Endodermal cell (in vitro differentiated cells): Measurements from ENCODE around the gene DPYSL3. TPM values are rescaled to one million over a fixed set of nuclear protein-coding genes. Genes with fewer than 3 reads are reported as not detected.

Source experiments
- DNase-seq: peaks from one replicate; pipeline ENCODE4 v3.0.0-alpha.2; 2017
- H3K27ac ChIP-seq: 2 replicates; pipeline ENCODE4 v1.5.1; 2013; ENCODE audit warnings: mild to moderate bottlenecking, low read depth, low read length, moderate library complexity
- H3K27me3 ChIP-seq: 2 replicates; pipeline ENCODE4 v1.6.1; 2013; ENCODE audit warnings: mild to moderate bottlenecking, low read length, moderate library complexity; ENCODE audit not compliant: insufficient read depth, control insufficient read depth, poor library complexity, severe bottlenecking
- H3K36me3 ChIP-seq: 2 replicates; pipeline ENCODE4 v1.7.0; 2013; ENCODE audit warnings: mild to moderate bottlenecking, low read length, moderate library complexity; ENCODE audit not compliant: control insufficient read depth, insufficient read depth
- H3K4me1 ChIP-seq: one replicate; pipeline ENCODE4 v1.7.0; 2013; ENCODE audit warnings: low read length; ENCODE audit not compliant: control insufficient read depth, insufficient read depth
- H3K4me3 ChIP-seq: 2 replicates; pipeline ENCODE4 v1.5.1; 2013; ENCODE audit warnings: mild to moderate bottlenecking, low read length, moderate library complexity
- H3K9ac ChIP-seq: 2 replicates; pipeline ENCODE4 v1.6.1; 2013; ENCODE audit warnings: mild to moderate bottlenecking, low read length, moderate library complexity; ENCODE audit not compliant: poor library complexity, severe bottlenecking; ENCODE audit errors: extremely low read depth
- H3K9me3 ChIP-seq: 2 replicates; pipeline ENCODE4 v1.6.1; 2013; ENCODE audit warnings: mild to moderate bottlenecking, low read length, moderate library complexity; ENCODE audit not compliant: control insufficient read depth
- H3K27ac Mint-ChIP-seq: 2 replicates; pipeline ENCODE4 v1.8.0; 2020; ENCODE audit warnings: mixed read lengths
- H3K27me3 Mint-ChIP-seq: 2 replicates; pipeline ENCODE4 v1.8.0; 2021; ENCODE audit warnings: mild to moderate bottlenecking, mixed read lengths; ENCODE audit not compliant: insufficient read depth
- H3K36me3 Mint-ChIP-seq: 2 replicates; pipeline ENCODE4 v1.8.0; 2020; ENCODE audit warnings: low read depth, mixed read lengths
- H3K4me1 Mint-ChIP-seq: 2 replicates; pipeline ENCODE4 v1.8.0; 2020; ENCODE audit warnings: mixed read lengths
- H3K4me3 Mint-ChIP-seq: 2 replicates; pipeline ENCODE4 v1.8.0; 2020; ENCODE audit warnings: mild to moderate bottlenecking, moderate library complexity, mixed read lengths
- H3K9me3 Mint-ChIP-seq: 2 replicates; pipeline ENCODE4 v1.8.0; 2020; ENCODE audit warnings: mild to moderate bottlenecking, mixed read lengths
- WGBS, 2 experiments: methylation state at CpG; one replicate each; pipeline versions ENCODE4 v1.1.5 to v1.1.7; 2013; ENCODE audit warnings: missing lambda C conversion rate in 2 of 2, mixed read lengths in 1 of 2; ENCODE audit not compliant: insufficient coverage in 1 of 2, insufficient read length in 1 of 2; 5-methylcytosine and 5-hydroxymethylcytosine counted together
- total RNA-seq, 2 donors: library from RNA; stranded (reverse); fragmentation: NEBNext Ultra II Directional in 1 of 2; extraction: Animal tissue kit (Norgen Biotek cat#: 25700) in 1 of 2; gene quantifications; 2 replicates in 1 of 2; 3 replicates in 1 of 2; pipeline ENCODE4 v1.2.1, GENCODE V29; 2021
- TF ChIP-seq, protein P1 (sequence below): fragments of 200-600 bp; sonication (generic); conservative IDR thresholded peaks from 2 replicates; pipeline ENCODE4 v1.5.0; 2021; ENCODE audit warnings: antibody characterized with exemption, mild to moderate bottlenecking

Gene DPYSL3
- total RNA-seq, 2 donors from 2014 or later, result 76.3 to 98.6 TPM

- Histone ChIP-seq H3K9me3 (no peaks in the 10 kb centered on the region), H3K4me3 (no peak overlapping the region), H3K27me3 (no peaks in the 10 kb centered on the region), H3K9ac (no peak overlapping the region), H3K27ac (no peak overlapping the region), H3K36me3 (no peaks in the 10 kb centered on the region), H3K4me1 (no peaks in the 10 kb centered on the region)
- whole genome bisulfite sequencing, 2 experiments, result 88 to 92% methylated on average over 4 of the region's 4 CpGs
- H3K36me3 Mint-ChIP-seq, result no peaks in the 10 kb centered on the region
- no peaks in the 10 kb centered on the region for H3K27me3 Mint-ChIP-seq
- no peak overlapping the region for H3K4me3 Mint-ChIP-seq
- no peak overlapping the region for H3K27ac Mint-ChIP-seq
- DNase-seq, result no peak
- peaks cover 9% of the 10 kb centered on the region for H3K4me1 Mint-ChIP-seq
- no peaks in the 10 kb centered on the region for H3K9me3 Mint-ChIP-seq
- TF ChIP-seq, protein P1, sequence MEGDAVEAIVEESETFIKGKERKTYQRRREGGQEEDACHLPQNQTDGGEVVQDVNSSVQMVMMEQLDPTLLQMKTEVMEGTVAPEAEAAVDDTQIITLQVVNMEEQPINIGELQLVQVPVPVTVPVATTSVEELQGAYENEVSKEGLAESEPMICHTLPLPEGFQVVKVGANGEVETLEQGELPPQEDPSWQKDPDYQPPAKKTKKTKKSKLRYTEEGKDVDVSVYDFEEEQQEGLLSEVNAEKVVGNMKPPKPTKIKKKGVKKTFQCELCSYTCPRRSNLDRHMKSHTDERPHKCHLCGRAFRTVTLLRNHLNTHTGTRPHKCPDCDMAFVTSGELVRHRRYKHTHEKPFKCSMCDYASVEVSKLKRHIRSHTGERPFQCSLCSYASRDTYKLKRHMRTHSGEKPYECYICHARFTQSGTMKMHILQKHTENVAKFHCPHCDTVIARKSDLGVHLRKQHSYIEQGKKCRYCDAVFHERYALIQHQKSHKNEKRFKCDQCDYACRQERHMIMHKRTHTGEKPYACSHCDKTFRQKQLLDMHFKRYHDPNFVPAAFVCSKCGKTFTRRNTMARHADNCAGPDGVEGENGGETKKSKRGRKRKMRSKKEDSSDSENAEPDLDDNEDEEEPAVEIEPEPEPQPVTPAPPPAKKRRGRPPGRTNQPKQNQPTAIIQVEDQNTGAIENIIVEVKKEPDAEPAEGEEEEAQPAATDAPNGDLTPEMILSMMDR, result no peak
Measured at GRCh38 chr5:147523069-147523468, 13.2 kb upstream of the DPYSL3 start.

DNA sequence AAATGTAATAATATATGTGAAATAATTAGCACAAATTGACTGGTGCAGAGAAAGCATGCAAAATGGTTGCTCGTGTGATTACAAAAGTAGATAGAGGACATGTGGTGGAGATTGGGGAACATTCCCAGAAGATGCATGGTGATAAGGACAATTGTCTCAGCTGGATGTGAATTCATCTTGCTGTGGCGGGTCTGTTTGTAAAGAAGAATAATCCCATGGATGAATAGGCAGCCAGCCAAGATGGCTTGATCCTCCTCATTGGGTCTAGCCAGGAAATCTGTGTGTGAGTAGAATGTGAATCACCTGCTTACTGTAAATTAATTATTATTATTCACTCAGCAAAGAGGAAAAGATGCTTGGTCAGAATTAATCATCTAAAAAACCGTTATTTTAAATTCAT is 12.6 kb upstream of the DPYSL3 start:
- TF ChIP-seq, protein P1, result no peak
- Histone ChIP-seq H3K27me3 (no peaks in the 10 kb centered on the region), H3K36me3 (no peaks in the 10 kb centered on the region), H3K4me3 (no peak overlapping the region), H3K9me3 (no peaks in the 10 kb centered on the region), H3K9ac (no peak overlapping the region), H3K4me1 (no peaks in the 10 kb centered on the region), H3K27ac (no peak overlapping the region)
- no peaks in the 10 kb centered on the region for H3K9me3 Mint-ChIP-seq
- peaks cover 9% of the 10 kb centered on the region for H3K4me1 Mint-ChIP-seq
- H3K27ac Mint-ChIP-seq, result no peak overlapping the region
- 71 to 74% methylated on average over 1 to 3 of the region's 3 CpGs for WGBS, 2 experiments
- H3K27me3 Mint-ChIP-seq, result no peaks in the 10 kb centered on the region
- H3K36me3 Mint-ChIP-seq, result no peaks in the 10 kb centered on the region
- H3K4me3 Mint-ChIP-seq, result no peak overlapping the region
- DNase-seq, result peak; percentile 45

- no peak overlapping the region for H3K9ac ChIP-seq
- no peak overlapping the region for H3K27ac ChIP-seq
- no peaks in the 10 kb centered on the region for H3K9me3 ChIP-seq
- H3K27me3 ChIP-seq, result no peaks in the 10 kb centered on the region
- 77% methylated on average over 1 of the region's 1 CpG; no CpG with 5 or more reads in 1 of the 2 experiments for whole genome bisulfite sequencing, 2 experiments
- no peaks in the 10 kb centered on the region for H3K4me1 ChIP-seq
- Mint-ChIP-seq H3K4me3 (no peak overlapping the region), H3K4me1 (peaks cover 9% of the 10 kb centered on the region), H3K27ac (no peak overlapping the region), H3K36me3 (no peaks in the 10 kb centered on the region), H3K27me3 (no peaks in the 10 kb centered on the region), H3K9me3 (no peaks in the 10 kb centered on the region)
- TF ChIP-seq, protein P1, result no peak
- peak; percentile 40 for DNase-seq
- H3K36me3 ChIP-seq, result no peaks in the 10 kb centered on the region
- no peak overlapping the region for H3K4me3 ChIP-seq
Measured at GRCh38 chr5:147520450-147520849, 10.6 kb upstream of the DPYSL3 start.
